ENCODE measurements around the gene TMEM132C. TPM values are rescaled to one million over a fixed set of nuclear protein-coding genes. Genes with fewer than 3 reads are reported as not detected.

Gene TMEM132C
- total RNA-seq, 1 donor, result not detected

- no peak for TF ChIP-seq CTCF (IDR thresholded peaks at IDR 0.05; ENCODE audit: insufficient read depth, low read depth, low read length)
- H3K4me3 ChIP-seq (ENCODE audit: low read depth, low read length), result no peak overlapping the region
- no peak for DNase-seq (ENCODE audit: low read depth)
Measured at GRCh38 chr12:128418944-128419343, 152.0 kb downstream of the TMEM132C start.

- no peak overlapping the region for H3K4me3 ChIP-seq (ENCODE audit: low read depth, low read length)
- no peak for TF ChIP-seq CTCF (IDR thresholded peaks at IDR 0.05; ENCODE audit: insufficient read depth, low read depth, low read length)
- no peak for DNase-seq (ENCODE audit: low read depth)
Measured at GRCh38 chr12:128420163-128420562, 153.2 kb downstream of the TMEM132C start.

GRCh38 chr12:128421375-128421774 is 154.4 kb downstream of the TMEM132C start:
- H3K4me3 ChIP-seq (ENCODE audit: low read depth, low read length), result no peak overlapping the region
- TF ChIP-seq CTCF (IDR thresholded peaks at IDR 0.05; ENCODE audit: insufficient read depth, low read depth, low read length), result no peak

GRCh38 chr12:128423205-128423604 is 156.2 kb downstream of the TMEM132C start:
- no peak overlapping the region for H3K4me3 ChIP-seq (ENCODE audit: low read depth, low read length)
- TF ChIP-seq CTCF (IDR thresholded peaks at IDR 0.05; ENCODE audit: insufficient read depth, low read depth, low read length), result no peak
- no peak for DNase-seq (ENCODE audit: low read depth)

More at GRCh38 chr12:128421375-128421774, 154.4 kb downstream of the TMEM132C start:
- DNase-seq (ENCODE audit: low read depth), result no peak

GRCh38 chr12:128424931-128425431 is 158.0 kb downstream of the TMEM132C start:
- no peak for DNase-seq (ENCODE audit: low read depth)
- no peak overlapping the region for H3K4me3 ChIP-seq (ENCODE audit: low read depth, low read length)
- TF ChIP-seq CTCF (IDR thresholded peaks at IDR 0.05; ENCODE audit: insufficient read depth, low read depth, low read length), result no peak

GRCh38 chr12:128425666-128426331 is 158.8 kb downstream of the TMEM132C start:
- no peak overlapping the region for H3K4me3 ChIP-seq (ENCODE audit: low read depth, low read length)
- no peak for TF ChIP-seq CTCF (IDR thresholded peaks at IDR 0.05; ENCODE audit: insufficient read depth, low read depth, low read length)
- DNase-seq (ENCODE audit: low read depth), result no peak

GRCh38 chr12:128426511-128426910 is 159.5 kb downstream of the TMEM132C start:
- TF ChIP-seq CTCF (IDR thresholded peaks at IDR 0.05; ENCODE audit: insufficient read depth, low read depth, low read length), result no peak
- H3K4me3 ChIP-seq (ENCODE audit: low read depth, low read length), result no peak overlapping the region
- DNase-seq (ENCODE audit: low read depth), result no peak
